NCI-H1092 treated with DMSO at 0.1 percent for 48 hours (cell line): ENCODE measurements around the gene MRPL3.
A peak's percentile ranks its signal among the peaks of the same experiment; 100 is the strongest.

ENCODE experiments used
- DNase-seq: peaks from one replicate; lab custom pipeline; 2025; lab: John Stamatoyannopoulos, UW

Gene MRPL3

DNA sequence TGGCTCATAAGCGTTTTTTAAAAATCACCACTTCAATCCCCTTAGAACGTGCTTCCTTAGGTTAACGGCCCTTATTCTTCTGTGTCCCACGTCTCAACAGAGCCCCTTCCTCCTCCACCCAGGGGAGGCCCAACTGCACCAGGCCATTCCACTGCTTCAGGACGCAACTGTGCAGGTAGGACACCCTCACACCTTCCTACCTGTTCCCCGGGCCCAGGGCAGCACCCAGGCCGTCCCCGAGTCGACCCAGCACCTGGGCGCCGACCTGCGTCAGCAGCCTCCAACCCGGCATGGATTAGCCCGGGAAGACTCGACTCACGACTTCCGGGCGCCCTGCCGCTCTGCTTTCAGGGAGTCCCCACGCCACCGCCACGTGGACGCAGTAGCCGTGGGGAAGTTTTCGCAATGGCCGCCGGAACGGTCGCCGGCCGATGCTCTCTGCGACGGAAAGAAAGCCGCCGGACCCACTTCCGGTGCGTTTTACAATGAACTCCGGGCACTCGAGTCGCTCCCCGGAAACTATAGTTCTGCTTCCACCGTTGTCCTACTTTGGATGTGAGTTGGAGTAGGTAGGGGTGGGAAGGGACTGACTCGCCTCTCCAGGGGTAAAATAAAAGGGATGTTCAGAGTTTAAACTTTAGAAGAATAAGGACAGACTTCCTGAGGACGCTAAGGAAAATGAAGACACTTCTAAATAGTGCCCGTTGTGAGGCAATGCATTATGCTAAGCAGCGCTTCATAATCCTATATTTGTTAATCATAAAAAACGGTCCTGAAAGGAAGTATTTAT lies at the start of gene MRPL3:
Gene MRPL3, minus strand, starts transcription at position 442 of the 790 bp plus-strand sequence. Its CDS starts 150 bp downstream, at position 292.
- peak; percentile 95 for DNase-seq

DNA sequence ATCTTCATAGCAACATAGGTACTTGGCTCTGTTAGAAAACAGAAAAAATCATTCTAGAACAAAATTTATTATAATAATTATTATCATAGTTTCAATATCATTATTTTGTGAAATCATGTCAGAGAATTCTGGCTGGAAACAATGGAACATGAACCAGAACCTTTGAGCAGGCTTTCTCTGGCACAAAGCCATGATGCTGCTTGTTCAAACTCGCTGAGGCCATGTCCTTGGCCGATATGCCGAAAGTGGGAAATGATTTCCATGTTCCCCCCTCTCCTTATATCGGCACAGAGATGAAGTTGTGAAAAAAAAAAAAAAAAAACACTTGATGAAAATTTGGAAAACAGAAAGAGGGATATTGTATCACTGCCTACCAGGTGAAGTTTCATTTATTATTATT lies 49.0 kb upstream of the MRPL3 start:
- DNase-seq, result no peak

GRCh38 chr3:131550562-131551465 lies 48.0 kb upstream of the MRPL3 start:
- DNase-seq, result no peak

GRCh38 chr3:131549340-131549739 lies 46.6 kb upstream of the MRPL3 start:
- DNase-seq, result no peak

GRCh38 chr3:131547585-131547984 lies 44.8 kb upstream of the MRPL3 start:
- DNase-seq, result no peak

- no peak for DNase-seq
Measured at GRCh38 chr3:131546441-131546840, 43.7 kb upstream of the MRPL3 start.

DNA sequence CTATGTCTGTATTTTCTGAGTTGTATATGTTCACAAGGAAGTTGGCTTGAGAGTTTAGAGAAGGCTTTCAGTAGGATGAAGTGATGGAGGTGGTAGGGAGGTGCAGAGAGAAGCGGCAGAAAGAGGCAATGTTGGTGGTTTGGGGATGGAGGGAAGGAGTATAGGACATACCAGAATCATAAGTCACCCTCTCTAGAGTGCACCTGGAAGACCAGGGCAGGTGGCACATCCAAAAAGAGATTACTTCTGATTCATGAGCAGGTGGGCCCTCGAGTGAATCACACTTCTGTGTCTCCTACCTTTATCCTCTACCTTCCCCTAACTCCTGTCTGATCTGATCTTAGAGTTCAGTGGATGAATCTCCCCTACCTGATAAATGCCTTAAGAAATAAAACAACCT lies 41.8 kb upstream of the MRPL3 start:
- no peak for DNase-seq

- no peak for DNase-seq
Measured at GRCh38 chr3:131543714-131544113, 40.9 kb upstream of the MRPL3 start.

DNA sequence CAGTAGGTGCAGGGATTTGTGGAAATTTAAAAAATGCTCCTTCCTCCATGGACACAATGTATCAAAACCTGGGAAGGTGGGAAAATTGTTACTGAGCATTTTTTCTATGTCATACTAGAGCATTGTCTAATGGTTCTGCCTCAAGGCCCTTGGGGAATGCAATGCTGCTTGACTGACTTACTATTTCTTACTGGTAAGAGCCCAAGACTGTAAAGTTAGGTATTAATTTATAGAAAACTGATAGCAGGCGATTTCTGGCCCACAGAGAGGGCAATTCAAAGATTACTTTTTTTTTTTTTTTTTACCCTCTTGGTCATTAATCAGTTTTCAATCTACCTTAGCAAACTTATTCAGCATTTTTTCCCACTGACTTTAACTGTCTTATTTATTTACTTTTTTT lies 38.5 kb upstream of the MRPL3 start:
- DNase-seq, result no peak

DNA sequence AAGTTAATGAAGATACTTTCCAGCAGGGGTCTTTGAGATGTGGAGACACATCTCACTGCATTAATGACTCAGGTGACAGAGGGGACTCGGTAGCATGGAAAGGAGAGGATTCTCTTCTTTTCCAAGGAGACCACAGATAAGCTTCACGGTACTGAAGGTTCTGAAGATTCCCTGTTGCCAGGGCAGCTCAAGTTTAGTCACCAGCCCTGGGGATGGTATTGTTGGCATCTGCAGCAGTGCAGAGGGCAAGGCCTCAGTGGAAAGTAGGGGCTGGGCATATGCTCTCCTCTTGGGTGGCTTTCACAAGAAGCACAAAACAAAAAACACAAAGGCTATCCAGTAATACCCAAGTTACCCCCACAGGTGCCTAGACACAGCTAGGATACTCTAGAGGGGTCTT lies 38.0 kb upstream of the MRPL3 start:
- no peak for DNase-seq

GRCh38 chr3:131540143-131540542 lies 37.4 kb upstream of the MRPL3 start:
- DNase-seq, result no peak

GRCh38 chr3:131538968-131539367 lies 36.2 kb upstream of the MRPL3 start:
- DNase-seq, result no peak

DNA sequence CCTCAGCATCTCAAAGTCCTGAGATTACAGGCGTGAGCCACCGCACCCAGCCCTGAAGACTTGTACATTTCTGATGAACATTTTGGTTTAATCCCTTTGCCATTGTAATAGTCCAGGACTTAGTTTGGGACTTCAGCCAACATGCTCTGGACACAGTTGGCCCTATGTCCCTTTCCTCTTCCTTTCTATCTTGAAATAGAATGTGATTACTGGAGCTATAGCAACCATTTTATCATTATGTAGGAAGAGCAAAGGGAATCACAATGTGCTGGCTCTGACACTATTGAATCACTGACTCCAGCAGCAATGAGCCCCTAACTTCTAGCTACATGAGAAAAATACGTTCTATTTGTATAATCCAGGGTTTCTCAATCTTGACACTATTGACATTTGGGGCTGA lies 34.8 kb upstream of the MRPL3 start:
- no peak for DNase-seq

- no peak for DNase-seq
Measured at GRCh38 chr3:131535596-131535995, 32.8 kb upstream of the MRPL3 start.

DNA sequence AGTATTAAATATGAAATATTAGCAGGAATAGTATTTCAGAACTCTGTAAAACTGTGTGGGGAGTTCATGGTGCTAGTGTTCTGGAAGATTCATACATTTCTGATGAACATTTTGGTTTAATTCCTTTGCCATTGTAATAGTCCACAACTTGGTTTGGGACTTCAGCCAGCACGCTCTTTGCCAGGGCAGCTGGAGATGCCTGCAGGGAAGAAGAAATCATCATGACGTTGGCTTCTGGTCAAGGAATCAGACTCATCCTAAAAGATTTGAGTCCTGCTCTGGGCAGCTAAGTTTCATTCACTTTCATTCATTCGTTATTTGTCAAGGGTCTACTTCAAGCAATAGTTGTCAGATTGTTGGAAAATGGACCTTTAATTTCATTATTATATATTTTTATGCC lies 32.4 kb upstream of the MRPL3 start:
- no peak for DNase-seq

DNA sequence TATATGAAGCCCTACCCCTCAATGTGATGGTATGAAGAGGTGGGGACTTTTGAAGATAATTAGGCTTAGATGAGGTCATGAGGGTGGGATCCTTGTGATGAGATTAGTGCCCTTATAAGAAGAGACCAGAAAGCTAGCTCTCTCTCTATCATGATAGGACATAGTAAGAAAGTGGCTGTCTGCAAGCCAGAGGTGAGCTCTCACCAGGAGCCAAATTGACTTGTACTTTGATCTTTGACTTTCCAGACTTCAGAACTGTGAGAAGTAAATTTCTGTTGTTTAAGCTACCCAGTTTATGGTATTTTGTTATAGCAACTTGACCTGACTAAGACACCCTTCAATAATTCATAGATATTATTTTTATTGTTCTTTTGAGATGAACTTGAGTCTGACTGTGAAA lies 29.9 kb upstream of the MRPL3 start:
- no peak for DNase-seq

- no peak for DNase-seq
Measured at GRCh38 chr3:131530843-131531242, 28.1 kb upstream of the MRPL3 start.

GRCh38 chr3:131530388-131530787 lies 27.6 kb upstream of the MRPL3 start:
- DNase-seq, result no peak

DNA sequence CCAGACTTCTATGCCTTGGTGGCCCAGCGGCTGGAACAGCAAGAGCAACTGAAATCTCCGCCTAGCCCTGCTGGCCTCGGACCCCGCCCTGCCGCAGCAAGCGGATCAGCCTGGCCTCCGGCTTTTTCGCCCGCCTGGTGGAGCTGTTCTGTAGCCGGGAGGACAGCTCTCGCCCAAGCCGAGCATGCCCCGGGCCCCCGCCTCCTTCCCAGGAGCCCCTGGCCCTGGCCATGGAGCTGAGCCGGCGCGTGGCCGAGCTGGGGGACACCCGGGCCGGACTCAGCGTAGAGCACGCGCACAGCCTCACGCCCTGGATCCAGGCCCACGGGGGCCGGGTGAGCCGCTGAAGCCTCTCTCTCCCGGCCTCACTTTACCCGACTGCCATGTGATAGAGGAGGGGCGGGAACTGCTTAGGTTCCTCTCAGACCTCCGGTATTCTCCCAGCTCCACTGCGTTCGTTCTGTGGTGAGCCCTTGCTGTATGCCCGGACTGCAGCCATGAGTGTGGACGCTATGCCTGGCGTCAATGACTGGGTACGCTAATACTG lies 24.1 kb upstream of the MRPL3 start:
- DNase-seq, result peak; percentile 21

DNA sequence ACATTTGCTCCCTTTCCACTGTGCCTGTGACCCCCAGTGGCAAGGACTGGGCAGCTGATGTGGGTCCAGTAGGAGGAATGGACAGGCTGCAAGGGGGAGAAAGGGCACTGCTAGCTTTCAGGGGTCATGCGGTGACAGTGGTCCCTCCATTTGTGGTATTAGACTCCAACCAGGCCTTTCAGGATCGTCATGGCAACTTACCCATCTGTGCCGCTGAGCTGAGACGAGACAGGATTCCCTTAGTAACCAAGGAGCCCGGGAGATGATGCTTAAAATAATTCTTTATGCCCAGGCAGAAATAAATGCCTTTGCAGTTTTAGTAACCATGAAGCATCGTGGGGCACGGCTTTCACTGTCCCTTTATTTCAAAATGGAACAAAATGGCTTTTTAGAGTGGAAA lies 15.9 kb upstream of the MRPL3 start:
- DNase-seq, result no peak

GRCh38 chr3:131505421-131505820 lies 2.6 kb upstream of the MRPL3 start:
- DNase-seq, result no peak

DNA sequence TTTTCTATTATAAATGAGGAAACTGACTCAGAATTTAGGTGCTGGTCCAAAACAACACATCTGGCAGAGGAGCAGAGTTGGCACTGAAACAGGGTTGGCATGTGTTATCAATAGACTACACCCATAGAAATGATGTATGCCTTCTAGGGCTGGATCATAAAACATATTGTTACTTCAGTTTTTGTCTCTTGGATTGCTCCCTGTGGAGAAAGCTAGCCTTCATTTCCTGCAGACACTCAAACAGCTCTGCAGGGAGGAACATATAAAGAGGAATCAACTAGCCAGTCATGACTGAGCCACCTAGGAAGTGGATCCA lies 507 bp upstream of the MRPL3 start:
- DNase-seq, result peak; percentile 21

DNA sequence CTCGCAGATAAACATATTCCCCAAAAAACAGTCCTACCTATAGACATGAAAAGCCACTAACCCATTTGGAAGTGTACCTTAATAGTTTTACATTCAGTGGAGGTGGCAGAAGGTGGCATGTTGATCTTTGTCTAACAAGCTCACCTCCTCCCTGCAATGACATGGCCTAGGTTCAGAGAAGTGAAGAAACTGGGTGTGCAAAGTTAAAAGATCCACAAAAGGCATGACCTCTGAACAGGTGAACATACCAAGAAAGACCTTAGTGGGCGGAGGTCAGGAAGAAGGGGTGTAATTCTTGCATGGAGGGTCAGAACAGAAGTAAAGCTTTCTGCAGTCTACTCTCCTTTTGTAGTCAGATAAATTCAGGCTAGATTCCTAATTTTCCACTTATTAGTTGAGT lies 822 bp downstream of the MRPL3 start:
- DNase-seq, result no peak
